ENCODE results near the gene GIMAP6. TPM values are rescaled to one million over a fixed set of nuclear protein-coding genes. Genes with fewer than 3 reads are reported as not detected.

GIMAP6 gene
- total and polyA plus RNA-seq, 2 of the 4 experiments (the other 2 are of a cell fraction) = not detected

DNA sequence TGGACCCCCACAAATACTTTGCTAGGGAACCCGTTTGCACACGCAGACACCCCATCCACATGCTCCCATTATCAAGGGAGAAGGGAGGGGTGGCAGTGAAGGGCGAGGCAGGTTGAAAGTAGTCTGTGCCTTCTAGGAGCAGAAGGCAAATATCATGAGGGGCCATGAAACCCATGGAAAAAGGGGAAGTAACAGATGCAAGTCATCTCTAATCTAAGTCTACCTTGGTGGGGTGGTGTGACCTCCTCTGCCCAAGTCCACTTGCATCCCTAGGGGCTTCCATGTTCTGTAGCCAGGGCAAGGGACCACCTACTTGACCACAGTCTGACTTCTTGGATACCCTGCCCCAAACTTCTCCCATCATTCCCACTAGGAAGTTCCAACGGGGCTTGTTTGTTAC, 5.5 kb downstream of the GIMAP6 start:
- Histone ChIP-seq H2BK20ac (ENCODE audit: low read depth, low read length) (no peak overlapping the region), H3K4ac (ENCODE audit: low read depth, low read length) (no peak overlapping the region), H4K20me1 (ENCODE audit: insufficient read depth, low read length) (no peaks in the 10 kb centered on the region), H4K5ac (ENCODE audit: low read depth, low read length) (no peak overlapping the region), H2AK5ac (ENCODE audit: low read depth, low read length) (no peak overlapping the region), H3K4me1 (ENCODE audit: control insufficient read depth, insufficient read depth, low read length) (no peaks in the 10 kb centered on the region), H3K9me1 (ENCODE audit: insufficient read depth, low read length) (no peaks in the 10 kb centered on the region), H2AK9ac (replicated peaks; ENCODE audit: low read depth, low read length, poor library complexity) (no peak overlapping the region), H2BK120ac (ENCODE audit: low read depth, low read length) (no peak overlapping the region), H3K9me3 (ENCODE audit: control insufficient read depth, insufficient read depth, low read length) (peaks cover 43% of the 10 kb centered on the region), H3K4me2 (ENCODE audit: low read depth, low read length) (no peak overlapping the region), H2AFZ (replicated peaks; ENCODE audit: low read length, poor library complexity) (no peak overlapping the region), H2BK5ac (ENCODE audit: low read depth, low read length, poor library complexity, severe bottlenecking) (no peak overlapping the region), H3K4me3 (ENCODE audit: insufficient read depth, low read depth, low read length) (no peak overlapping the region), H3K9ac (ENCODE audit: low read depth, low read length) (no peak overlapping the region), H3K79me1 (ENCODE audit: low read depth in 1 of 2, low read length in 2 of 2) (no peaks in the 10 kb centered on the region), H3K27me3 (ENCODE audit: control insufficient read depth, insufficient read depth, low read length) (no peaks in the 10 kb centered on the region), H3K36me3 (ENCODE audit: control insufficient read depth, insufficient read depth, low read length) (no peaks in the 10 kb centered on the region), H3K27ac (ENCODE audit: insufficient read depth, low read length) (no peak overlapping the region), H3K18ac (ENCODE audit: low read depth, low read length) (no peak overlapping the region), H3K56ac (ENCODE audit: extremely low read depth, insufficient read depth, low read length) (no peak overlapping the region), H2BK15ac (ENCODE audit: low read depth, low read length) (no peak overlapping the region), H4K8ac (ENCODE audit: low read depth in 2 of 2, low read length in 2 of 2) (no peak overlapping the region), H3K14ac (replicated peaks; ENCODE audit: low read depth, low read length) (no peak overlapping the region), H3K23ac (ENCODE audit: low read depth, low read length) (no peak overlapping the region), H4K91ac (ENCODE audit: insufficient read depth, low read depth, low read length) (no peak overlapping the region)
- intact Hi-C loops (cut with micrococcal nuclease) = no loop called here
- no TSS peak for BruUV-seq (replicated peaks)
- 63% methylated on average over 1 of the region's 4 CpGs; no CpG with 5 or more reads in 1 of the 2 experiments for WGBS, 2 experiments (ENCODE audit: extremely low coverage in 2 of 2, insufficient read length in 1 of 2)
- DNase-seq (no peak), ATAC-seq (ENCODE audit: low read depth) (no peak)
- in situ Hi-C loops (cut with MboI; ENCODE audit: low sequenced_read_pairs) = no loop called here
- dilution Hi-C loops (cut with HindIII; ENCODE audit: low sequenced_read_pairs, unreplicated experiment) = no loop called here
- no peak for TF ChIP-seq CEBPB (IDR thresholded peaks at IDR 0.05; ENCODE audit: low read depth, low read length)
- TF ChIP-seq, protein P1, sequence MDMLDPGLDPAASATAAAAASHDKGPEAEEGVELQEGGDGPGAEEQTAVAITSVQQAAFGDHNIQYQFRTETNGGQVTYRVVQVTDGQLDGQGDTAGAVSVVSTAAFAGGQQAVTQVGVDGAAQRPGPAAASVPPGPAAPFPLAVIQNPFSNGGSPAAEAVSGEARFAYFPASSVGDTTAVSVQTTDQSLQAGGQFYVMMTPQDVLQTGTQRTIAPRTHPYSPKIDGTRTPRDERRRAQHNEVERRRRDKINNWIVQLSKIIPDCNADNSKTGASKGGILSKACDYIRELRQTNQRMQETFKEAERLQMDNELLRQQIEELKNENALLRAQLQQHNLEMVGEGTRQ (IDR thresholded peaks at IDR 0.05; ENCODE audit: low read depth, low read length) = no peak
- TF ChIP-seq CHD1 (IDR thresholded peaks at IDR 0.05; ENCODE audit: low read depth, low read length) = no peak
- no peak for TF ChIP-seq RAD21 (IDR thresholded peaks at IDR 0.05; ENCODE audit: low read length)
- TF ChIP-seq SMC3 (IDR thresholded peaks at IDR 0.05; ENCODE audit: low read depth, low read length) = no peak
- TF ChIP-seq RCOR1 (IDR thresholded peaks at IDR 0.05; ENCODE audit: insufficient replicate concordance, low read length) = no peak
- no peak for TF ChIP-seq BHLHE40 (IDR thresholded peaks at IDR 0.05; ENCODE audit: low read depth, low read length)
- TF ChIP-seq NFE2L2 (IDR thresholded peaks at IDR 0.05; ENCODE audit: low read depth, low read length) = no peak
- CTCF ChIA-PET = no interaction called here
- POLR2A ChIA-PET (ENCODE audit: unreplicated experiment) = no interaction called here
